Esophagus squamous epithelium (tissue), 5 donors: ENCODE measurements around the gene B9D2. TPM values are rescaled to one million over a fixed set of nuclear protein-coding genes. Genes with fewer than 3 reads are reported as not detected.
"Not testable (repeated sequence)": the region's sequence is repeated elsewhere in the genome, so short reads cannot be mapped to it uniquely, and the experiment has no call there.

ENCODE experiments used
- DNase-seq: peaks from one replicate; lab custom pipeline; 2025; lab: John Stamatoyannopoulos, UW
- H3K27ac ChIP-seq, 4 donors: fragments of 200-600 bp; sonication (generic); one replicate each; pipeline ENCODE4 v1.5.1; 2016 to 2019; ENCODE audit warnings: mild to moderate bottlenecking in 1 of 4
- H3K27me3 ChIP-seq, 4 donors: fragments of 200-600 bp; sonication (generic); 1 replicate in 3 of 4; 2 replicates in 1 of 4; pipeline versions ENCODE4 v1.5.1 to v1.6.0; 2017 to 2021; ENCODE audit warnings: antibody characterized with exemption in 1 of 4
- H3K36me3 ChIP-seq, 3 donors: fragments of 200-600 bp; sonication (generic); one replicate each; pipeline ENCODE4 v1.5.1; 2016 to 2019
- H3K4me1 ChIP-seq, 3 donors: fragments of 200-600 bp; sonication (generic); one replicate each; pipeline ENCODE4 v1.5.1; 2017 to 2019
- H3K4me3 ChIP-seq, 4 donors: fragments of 200-600 bp; sonication (generic); 1 replicate in 3 of 4; 2 replicates in 1 of 4; pipeline ENCODE4 v1.5.1; 2016 to 2019; ENCODE audit warnings: mild to moderate bottlenecking in 2 of 4, moderate library complexity in 1 of 4
- H3K9me3 ChIP-seq, 3 donors: fragments of 200-600 bp; sonication (generic); one replicate each; pipeline ENCODE4 v1.5.1; 2016 to 2019
- POLR2A ChIP-seq, 4 donors: fragments of 450-650 bp; IDR thresholded peaks; one replicate each; pipeline ENCODE4 v1.6.1; 2017; ENCODE audit warnings: antibody characterized with exemption in 4 of 4, mild to moderate bottlenecking in 4 of 4, moderate library complexity in 3 of 4
- WGBS, 2 donors: methylation state at CpG; one replicate each; pipeline ENCODE4 v1.1.5; 2018; 5-methylcytosine and 5-hydroxymethylcytosine counted together
- intact Hi-C: fragments of 100-400 bp; cut with DNase I; formaldehyde crosslinking; loops from one replicate; pipeline ENCODE4 v1.15.0; 2022
- total RNA-seq, 4 donors: library from RNA; depleted of rRNA; stranded (reverse); fragments of >200 nt; gene quantifications; one replicate each; pipeline ENCODE4 v1.1.0, GENCODE V29; 2016
- TF ChIP-seq, protein P1 (sequence below), 6 experiments: fragments of 450-650 bp in 4 of 6; fragments of 200-600 bp in 2 of 6; sonication (generic) in 2 of 6; IDR thresholded peaks; one replicate each; pipeline ENCODE4 v1.5.1; 2016 to 2019; ENCODE audit warnings: antibody characterized with exemption in 6 of 6, mild to moderate bottlenecking in 4 of 6, moderate library complexity in 4 of 6
- donor health status: DM: yes; HTN: yes; CAD: no.

Gene B9D2
- total RNA-seq, 4 donors from 2014 or later = 2.5 to 4.6 (median 3.7) TPM

GRCh38 chr19:41410336-41411054 is 46.5 kb upstream of the B9D2 start:
- WGBS, 2 donors = 90 to 92% methylated on average over 3 to 5 of the region's 23 CpGs
- Histone ChIP-seq H3K4me3 (no peak overlapping the region), H3K36me3 (peaks cover 4 to 57% (median 25%) of the 10 kb centered on the region in 3 donors), H3K4me1 (peaks cover 29 to 82% (median 30%) of the 10 kb centered on the region in 3 donors), H3K9me3 (no peaks in the 10 kb centered on the region), H3K27ac (peak overlapping the region in 2 of 4 donors; percentile 66 to 81), H3K27me3 (no peaks in the 10 kb centered on the region)
- intact Hi-C loops = no loop called here
- no peak for DNase-seq
- no peak for TF ChIP-seq POLR2A (IDR thresholded peaks at IDR 0.05)
- TF ChIP-seq, protein P1, sequence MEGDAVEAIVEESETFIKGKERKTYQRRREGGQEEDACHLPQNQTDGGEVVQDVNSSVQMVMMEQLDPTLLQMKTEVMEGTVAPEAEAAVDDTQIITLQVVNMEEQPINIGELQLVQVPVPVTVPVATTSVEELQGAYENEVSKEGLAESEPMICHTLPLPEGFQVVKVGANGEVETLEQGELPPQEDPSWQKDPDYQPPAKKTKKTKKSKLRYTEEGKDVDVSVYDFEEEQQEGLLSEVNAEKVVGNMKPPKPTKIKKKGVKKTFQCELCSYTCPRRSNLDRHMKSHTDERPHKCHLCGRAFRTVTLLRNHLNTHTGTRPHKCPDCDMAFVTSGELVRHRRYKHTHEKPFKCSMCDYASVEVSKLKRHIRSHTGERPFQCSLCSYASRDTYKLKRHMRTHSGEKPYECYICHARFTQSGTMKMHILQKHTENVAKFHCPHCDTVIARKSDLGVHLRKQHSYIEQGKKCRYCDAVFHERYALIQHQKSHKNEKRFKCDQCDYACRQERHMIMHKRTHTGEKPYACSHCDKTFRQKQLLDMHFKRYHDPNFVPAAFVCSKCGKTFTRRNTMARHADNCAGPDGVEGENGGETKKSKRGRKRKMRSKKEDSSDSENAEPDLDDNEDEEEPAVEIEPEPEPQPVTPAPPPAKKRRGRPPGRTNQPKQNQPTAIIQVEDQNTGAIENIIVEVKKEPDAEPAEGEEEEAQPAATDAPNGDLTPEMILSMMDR (IDR thresholded peaks at IDR 0.05) = no peak

- peak overlapping the region; percentile 18 to 81 (median 39) for H3K27ac ChIP-seq
- H3K4me3 ChIP-seq = no peak overlapping the region
- no peaks in the 10 kb centered on the region for H3K27me3 ChIP-seq
- no peak for DNase-seq
- intact Hi-C loops = no loop called here
- peaks cover 31 to 82% (median 35%) of the 10 kb centered on the region in 3 donors for H3K4me1 ChIP-seq
- TF ChIP-seq, protein P1 (IDR thresholded peaks at IDR 0.05) = no peak
- no peak for TF ChIP-seq POLR2A (IDR thresholded peaks at IDR 0.05)
- peaks cover 4 to 45% (median 15%) of the 10 kb centered on the region in 3 donors for H3K36me3 ChIP-seq
- no peaks in the 10 kb centered on the region for H3K9me3 ChIP-seq
- 54 to 71% methylated on average over 4 of the region's 4 CpGs for WGBS, 2 donors
Observed at GRCh38 chr19:41409288-41409687, 45.3 kb upstream of the B9D2 start.

DNA sequence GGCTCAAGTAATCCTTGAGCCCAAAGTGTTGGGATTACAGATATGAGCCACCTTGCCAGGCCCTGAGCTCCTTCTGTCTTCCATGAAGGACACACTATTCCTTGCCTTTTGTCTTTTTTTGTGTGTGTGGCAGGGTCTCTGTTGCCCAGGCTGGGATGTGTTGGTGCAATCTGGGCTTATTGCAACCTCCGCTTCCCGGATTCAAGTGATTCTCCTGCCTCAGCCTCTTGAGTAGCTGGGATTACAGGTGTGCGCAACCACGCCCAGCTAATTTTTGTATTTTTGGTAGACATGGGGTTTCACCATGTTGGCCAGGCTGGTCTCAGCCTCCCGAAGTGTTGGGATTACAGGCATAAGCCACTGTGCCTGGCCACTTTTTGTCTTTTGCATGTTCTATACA is 44.9 kb upstream of the B9D2 start:
- 86% methylated on average over 5 of the region's 5 CpGs for WGBS, 2 donors
- H3K9me3 ChIP-seq, H3K4me3 ChIP-seq, H3K27me3 ChIP-seq, DNase-seq, intact Hi-C loops: not testable (repeated sequence)
- peaks cover 31 to 85% (median 36%) of the 10 kb centered on the region in 3 donors for H3K4me1 ChIP-seq
- H3K36me3 ChIP-seq = peaks cover 4 to 41% (median 10%) of the 10 kb centered on the region in 3 donors
- H3K27ac ChIP-seq = peak overlapping the region; percentile 18 to 81 (median 39)

DNA sequence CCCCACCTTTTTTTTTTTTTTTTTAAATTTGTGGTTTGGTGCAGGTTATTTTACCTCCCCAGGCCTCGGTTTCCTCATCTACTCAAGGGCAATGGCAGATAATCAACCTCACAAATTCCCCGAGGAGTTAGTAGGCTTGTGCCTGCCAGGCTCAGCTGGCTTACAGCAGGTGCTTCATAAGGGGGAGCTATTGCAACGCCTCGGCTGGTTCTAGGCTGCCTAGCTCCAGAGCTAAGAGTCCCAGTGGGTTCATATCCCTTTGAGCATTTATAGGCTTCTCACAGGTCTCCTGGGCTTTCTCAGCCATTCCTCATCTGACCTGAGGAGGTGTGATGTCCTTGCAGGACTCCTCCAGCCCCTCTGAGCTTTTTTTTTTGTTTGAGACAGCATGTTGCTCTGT is 44.3 kb upstream of the B9D2 start:
- H3K9me3 ChIP-seq = no peaks in the 10 kb centered on the region
- H3K27me3 ChIP-seq = no peaks in the 10 kb centered on the region
- H3K4me1 ChIP-seq = peaks cover 31 to 91% (median 42%) of the 10 kb centered on the region in 3 donors
- TF ChIP-seq, protein P1 (IDR thresholded peaks at IDR 0.05) = no peak
- H3K27ac ChIP-seq = peak overlapping the region in 2 of 4 donors; percentile 81 to 96
- WGBS, 2 donors = 57 to 64% methylated on average over 3 of the region's 4 CpGs
- DNase-seq = no peak
- peaks cover 4 to 36% (median 6%) of the 10 kb centered on the region in 3 donors for H3K36me3 ChIP-seq
- intact Hi-C loops = no loop called here
- no peak overlapping the region for H3K4me3 ChIP-seq

DNA sequence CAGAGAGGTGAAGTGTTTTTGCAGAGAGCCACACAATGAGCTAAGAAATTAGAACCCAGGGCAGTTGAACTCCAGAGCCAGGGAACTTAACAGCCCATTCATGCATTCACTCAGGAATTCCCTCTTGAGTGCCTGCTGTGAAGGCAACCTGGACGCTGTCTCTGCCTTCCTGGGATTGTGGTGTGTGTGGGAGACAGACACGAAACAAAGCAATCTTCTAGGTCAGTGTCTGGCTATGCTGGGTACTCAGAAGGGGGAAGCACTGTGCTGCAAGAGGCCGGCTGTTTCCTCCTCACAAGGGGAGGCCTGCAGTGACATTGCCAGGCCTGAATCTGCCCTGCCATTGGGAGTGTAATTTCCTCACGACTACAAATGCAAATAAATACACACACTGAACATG is 43.3 kb upstream of the B9D2 start:
- H3K27me3 ChIP-seq = no peaks in the 10 kb centered on the region
- H3K9me3 ChIP-seq = no peaks in the 10 kb centered on the region
- H3K36me3 ChIP-seq = peaks cover 0 to 34% (median 4%) of the 10 kb centered on the region in 3 donors
- intact Hi-C loops = no loop called here
- 44 to 54% methylated on average over 3 to 4 of the region's 4 CpGs for WGBS, 2 donors
- DNase-seq = no peak
- no peak overlapping the region for H3K4me3 ChIP-seq
- peak overlapping the region in 3 of 4 donors; percentile 21 to 96 (median 93) for H3K27ac ChIP-seq
- peaks cover 31 to 100% (median 48%) of the 10 kb centered on the region in 3 donors for H3K4me1 ChIP-seq
- TF ChIP-seq, protein P1 (IDR thresholded peaks at IDR 0.05) = no peak
- no peak for TF ChIP-seq POLR2A (IDR thresholded peaks at IDR 0.05)
